DOHH2 (cell line): ENCODE data around the gene GZMM.

Experiments used
- H3F3A ChIP-seq: fragments of 200-600 bp; sonication (generic), shearing (Covaris generic); 2 replicates; pipeline ENCODE4 v1.6.0; 2016; ENCODE audit warnings: antibody characterized with exemption, mild to moderate bottlenecking; ENCODE audit not compliant: control insufficient read depth, insufficient read depth
- H3K27ac ChIP-seq: fragments of 200-600 bp; sonication (generic); 2 replicates; pipeline ENCODE4 v1.5.1; 2014; ENCODE audit warnings: low read depth, mild to moderate bottlenecking, low read length, moderate library complexity
- H3K27me3 ChIP-seq: fragments of 200-600 bp; sonication (generic); 2 replicates; pipeline ENCODE4 v1.6.1; 2014; ENCODE audit warnings: mild to moderate bottlenecking, low read length, mixed read lengths; ENCODE audit not compliant: control insufficient read depth
- H3K36me3 ChIP-seq: fragments of 200-600 bp; sonication (generic); 2 replicates; pipeline ENCODE4 v1.6.1; 2014; ENCODE audit warnings: mild to moderate bottlenecking, low read length, moderate library complexity, mixed read lengths; ENCODE audit not compliant: control insufficient read depth
- H3K4me1 ChIP-seq: fragments of 200-600 bp; sonication (generic); 2 replicates; pipeline ENCODE4 v1.6.1; 2014; ENCODE audit warnings: mild to moderate bottlenecking, low read length, mixed read lengths; ENCODE audit not compliant: control insufficient read depth
- H3K4me2 ChIP-seq: fragments of 200-600 bp; sonication (generic); 2 replicates; pipeline ENCODE4 v1.6.0; 2014; ENCODE audit warnings: mild to moderate bottlenecking, low read length, moderate library complexity
- H3K4me3 ChIP-seq: fragments of 200-600 bp; sonication (generic); 2 replicates; pipeline ENCODE4 v1.5.1; 2014; ENCODE audit warnings: mild to moderate bottlenecking, low read length, mixed read lengths
- H3K79me2 ChIP-seq: fragments of 200-600 bp; sonication (generic); 2 replicates; pipeline ENCODE4 v1.6.1; 2014; ENCODE audit warnings: mild to moderate bottlenecking, low read length, mixed read lengths; ENCODE audit not compliant: control insufficient read depth
- H3K9me2 ChIP-seq: fragments of 200-600 bp; sonication (generic); replicated peaks from 2 replicates; pipeline ENCODE4 v1.6.1; 2014; ENCODE audit warnings: mild to moderate bottlenecking, low read length, mixed read lengths; ENCODE audit not compliant: control insufficient read depth
- H3K9me3 ChIP-seq: fragments of 200-600 bp; sonication (generic); 2 replicates; pipeline ENCODE4 v1.6.1; 2014; ENCODE audit warnings: antibody characterized with exemption, low read length, mixed read lengths; ENCODE audit not compliant: control insufficient read depth, insufficient read depth
- H4K20me1 ChIP-seq: fragments of 200-600 bp; sonication (generic); 2 replicates; pipeline ENCODE4 v1.6.0; 2014; ENCODE audit warnings: low read depth, mild to moderate bottlenecking, antibody characterized with exemption, low read length, moderate library complexity; ENCODE audit not compliant: control insufficient read depth, insufficient read depth
- EZH2phosphoT487 ChIP-seq: fragments of 200-600 bp; sonication (generic); IDR thresholded peaks from 2 replicates; pipeline ENCODE4 v1.6.1; 2017; ENCODE audit warnings: borderline replicate concordance, mild to moderate bottlenecking, antibody characterized with exemption, low read length, moderate library complexity, mixed read lengths
- TF ChIP-seq, protein P1 (sequence below): fragments of 200-600 bp; sonication (generic); IDR thresholded peaks from one replicate; pipeline ENCODE4 v1.5.1; 2014; ENCODE audit warnings: antibody characterized with exemption, mild to moderate bottlenecking, low read depth, low read length; ENCODE audit not compliant: poor library complexity, severe bottlenecking

The GZMM gene

DNA sequence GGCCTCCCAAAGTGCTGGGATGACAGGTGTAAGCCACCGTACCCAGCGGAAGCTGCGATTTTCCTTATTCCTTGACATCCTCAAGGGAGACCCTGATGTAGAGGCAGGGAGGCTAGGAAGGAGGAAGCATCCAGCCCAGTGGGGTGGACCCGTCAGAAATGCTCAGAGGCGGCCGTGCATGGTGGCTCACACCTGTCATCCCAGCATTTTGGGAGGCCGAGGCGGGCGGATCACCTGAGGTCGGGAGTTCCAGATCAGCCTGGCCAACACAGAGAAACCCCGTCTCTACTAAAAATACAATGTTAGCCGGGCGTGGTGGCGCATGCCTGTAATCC lies 11.6 kb downstream of the GZMM start:
- Histone ChIP-seq H3K9me3 (no peaks in the 10 kb centered on the region), H3K27ac (no peak overlapping the region), H3K4me3 (no peak overlapping the region), H4K20me1 (no peaks in the 10 kb centered on the region), H3K36me3 (no peaks in the 10 kb centered on the region), H3K79me2 (no peaks in the 10 kb centered on the region), H3K9me2 (no peaks in the 10 kb centered on the region), H3K4me2 (no peak overlapping the region), H3K27me3 (no peaks in the 10 kb centered on the region), H3K4me1 (no peaks in the 10 kb centered on the region), H3F3A (no peaks in the 10 kb centered on the region)
- TF ChIP-seq EZH2phosphoT487 = no peak
- TF ChIP-seq, protein P1, sequence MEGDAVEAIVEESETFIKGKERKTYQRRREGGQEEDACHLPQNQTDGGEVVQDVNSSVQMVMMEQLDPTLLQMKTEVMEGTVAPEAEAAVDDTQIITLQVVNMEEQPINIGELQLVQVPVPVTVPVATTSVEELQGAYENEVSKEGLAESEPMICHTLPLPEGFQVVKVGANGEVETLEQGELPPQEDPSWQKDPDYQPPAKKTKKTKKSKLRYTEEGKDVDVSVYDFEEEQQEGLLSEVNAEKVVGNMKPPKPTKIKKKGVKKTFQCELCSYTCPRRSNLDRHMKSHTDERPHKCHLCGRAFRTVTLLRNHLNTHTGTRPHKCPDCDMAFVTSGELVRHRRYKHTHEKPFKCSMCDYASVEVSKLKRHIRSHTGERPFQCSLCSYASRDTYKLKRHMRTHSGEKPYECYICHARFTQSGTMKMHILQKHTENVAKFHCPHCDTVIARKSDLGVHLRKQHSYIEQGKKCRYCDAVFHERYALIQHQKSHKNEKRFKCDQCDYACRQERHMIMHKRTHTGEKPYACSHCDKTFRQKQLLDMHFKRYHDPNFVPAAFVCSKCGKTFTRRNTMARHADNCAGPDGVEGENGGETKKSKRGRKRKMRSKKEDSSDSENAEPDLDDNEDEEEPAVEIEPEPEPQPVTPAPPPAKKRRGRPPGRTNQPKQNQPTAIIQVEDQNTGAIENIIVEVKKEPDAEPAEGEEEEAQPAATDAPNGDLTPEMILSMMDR = no peak

DNA sequence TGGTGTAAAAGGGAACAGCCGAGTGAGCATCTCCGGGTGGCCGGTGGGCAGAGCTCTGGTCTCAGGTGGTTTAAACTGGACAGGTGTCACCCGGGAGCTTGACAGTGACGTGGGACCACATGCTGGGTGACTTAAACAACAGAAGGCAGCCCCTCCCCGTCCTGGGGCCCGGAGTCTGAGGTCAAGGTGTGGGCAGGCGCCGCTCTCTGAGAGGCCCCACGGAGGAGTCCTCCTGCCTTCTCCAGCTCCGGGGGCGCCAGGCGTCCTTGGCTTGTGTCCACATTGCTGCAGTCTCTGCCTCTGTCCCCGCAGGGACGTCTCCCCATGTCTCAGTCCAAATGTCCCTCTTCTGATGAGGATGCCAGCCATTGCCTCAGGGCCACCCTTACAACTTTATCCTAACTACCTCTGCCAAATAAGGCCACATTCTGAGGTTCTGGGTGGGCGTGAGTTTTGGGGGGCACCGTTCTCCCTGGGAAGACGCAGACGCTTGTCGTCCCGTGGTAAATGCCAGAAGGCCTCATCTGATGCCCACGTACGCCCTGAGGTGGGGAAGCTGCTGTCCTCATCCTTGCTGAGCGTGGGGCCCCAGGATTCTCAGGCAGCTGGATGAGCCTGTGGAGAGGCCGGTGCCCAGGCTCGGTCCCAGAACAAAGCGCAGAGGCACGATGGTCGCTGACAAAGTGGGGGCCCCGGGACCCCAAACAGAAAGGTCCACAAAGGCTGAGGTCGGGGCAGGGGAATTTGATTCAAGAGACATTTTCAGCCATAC lies 12.9 kb downstream of the GZMM start:
- no peaks in the 10 kb centered on the region for H3K27me3 ChIP-seq
- no peaks in the 10 kb centered on the region for H3F3A ChIP-seq
- no peaks in the 10 kb centered on the region for H3K9me2 ChIP-seq
- no peak overlapping the region for H3K4me2 ChIP-seq
- H3K4me3 ChIP-seq = no peak overlapping the region
- H3K4me1 ChIP-seq = no peaks in the 10 kb centered on the region
- no peak overlapping the region for H3K27ac ChIP-seq
- H4K20me1 ChIP-seq = no peaks in the 10 kb centered on the region
- H3K9me3 ChIP-seq = no peaks in the 10 kb centered on the region
- no peaks in the 10 kb centered on the region for H3K79me2 ChIP-seq
- no peaks in the 10 kb centered on the region for H3K36me3 ChIP-seq
- no peak for TF ChIP-seq EZH2phosphoT487
- TF ChIP-seq, protein P1 = no peak

DNA sequence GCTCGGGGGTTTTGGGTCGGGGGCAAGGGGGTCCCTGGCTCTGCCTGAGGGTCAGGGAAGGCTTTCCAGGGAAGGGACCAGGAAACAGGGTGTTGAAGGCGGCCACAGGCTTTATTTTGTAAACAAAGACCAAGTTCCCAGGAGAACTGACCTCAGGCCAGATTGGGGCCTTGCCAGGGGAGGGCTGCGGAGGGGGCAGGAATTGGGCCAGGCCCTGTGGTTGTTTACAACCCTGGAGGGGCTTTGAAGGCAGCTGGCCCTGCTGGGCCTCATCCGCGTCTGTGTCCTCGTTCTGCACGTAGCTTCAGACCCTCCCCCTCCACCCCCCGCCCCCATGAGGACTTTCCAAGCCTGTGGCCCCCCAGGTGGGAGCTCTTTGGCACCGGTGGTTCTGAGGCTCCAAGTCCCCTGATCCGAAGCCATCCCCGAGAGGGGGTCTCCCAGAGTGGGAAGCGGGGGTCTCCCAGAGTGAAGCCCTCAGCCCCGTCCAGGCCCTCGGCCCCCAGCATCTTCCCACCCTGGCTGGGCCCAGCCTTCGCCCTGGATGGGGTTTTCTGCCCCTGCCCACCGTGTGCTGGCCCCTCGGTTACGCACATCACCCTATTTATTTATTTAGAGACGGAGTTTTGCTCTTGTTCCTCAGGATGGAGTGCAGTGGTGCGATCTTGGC lies 15.1 kb downstream of the GZMM start:
- H3K27ac ChIP-seq = no peak overlapping the region
- no peak overlapping the region for H3K4me3 ChIP-seq
- H3K27me3 ChIP-seq = no peaks in the 10 kb centered on the region
- no peaks in the 10 kb centered on the region for H3K9me3 ChIP-seq
- no peaks in the 10 kb centered on the region for H3K4me1 ChIP-seq
- no peaks in the 10 kb centered on the region for H3K9me2 ChIP-seq
- H3F3A ChIP-seq = no peaks in the 10 kb centered on the region
- TF ChIP-seq, protein P1 = no peak
- no peak for TF ChIP-seq EZH2phosphoT487
- H3K36me3 ChIP-seq = no peaks in the 10 kb centered on the region
- H3K79me2 ChIP-seq = no peaks in the 10 kb centered on the region
- H4K20me1 ChIP-seq = no peaks in the 10 kb centered on the region
- H3K4me2 ChIP-seq = no peak overlapping the region
